NCI-H146 (cell line): ENCODE measurements around the gene HTR2A.
A peak's percentile ranks its signal among the peaks of the same experiment; 100 is the strongest.

Experiments used
- DNase-seq: peaks from one replicate; lab custom pipeline; 2025; lab: John Stamatoyannopoulos, UW

The HTR2A gene

DNA sequence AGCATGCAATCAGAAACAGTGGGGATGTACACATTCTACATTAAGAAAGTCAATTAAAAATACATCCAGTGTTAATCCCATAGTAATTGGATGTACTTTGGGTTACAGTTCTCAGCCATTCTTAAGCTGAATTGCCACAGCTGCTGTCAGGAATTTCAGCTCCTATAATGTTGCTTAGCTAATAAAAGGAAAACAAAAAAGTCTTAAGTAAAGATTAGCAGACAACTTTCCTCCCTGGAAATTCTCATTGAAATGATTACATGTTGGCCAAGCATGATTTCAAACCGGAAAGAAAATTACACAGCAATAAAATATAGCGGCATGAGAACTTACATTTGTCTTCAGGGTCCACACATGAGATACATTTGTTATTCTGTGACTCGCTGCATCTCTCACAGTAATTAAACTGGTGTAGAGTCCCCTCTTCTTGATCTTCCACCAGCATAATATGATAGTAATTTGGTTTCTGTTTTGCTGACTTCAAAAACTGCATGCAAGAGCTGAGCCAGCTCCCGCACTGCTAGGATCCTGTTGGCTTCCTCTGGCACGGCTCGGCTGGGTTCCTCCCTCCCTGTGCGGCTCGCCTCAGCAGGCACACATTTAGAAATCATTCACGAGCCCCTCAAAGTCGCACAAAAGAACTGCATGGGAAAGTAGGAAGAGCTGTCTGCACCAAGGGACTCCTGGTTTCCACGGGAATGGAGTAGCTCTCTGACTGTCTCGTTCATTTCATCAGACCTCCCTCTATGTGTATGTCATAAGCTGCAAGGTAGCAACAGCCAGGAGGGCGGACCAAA lies at the start of gene HTR2A:
Gene HTR2A (minus strand): TSS at position 713 of the 797 bp plus-strand sequence. CDS start 1,147 bp downstream, outside the sequence.
- no peak for DNase-seq

GRCh38 chr13:46936525-46936924 lies 39.7 kb upstream of the HTR2A start:
- no peak for DNase-seq

- no peak for DNase-seq
Measured at GRCh38 chr13:46934749-46935148, 37.9 kb upstream of the HTR2A start.

DNA sequence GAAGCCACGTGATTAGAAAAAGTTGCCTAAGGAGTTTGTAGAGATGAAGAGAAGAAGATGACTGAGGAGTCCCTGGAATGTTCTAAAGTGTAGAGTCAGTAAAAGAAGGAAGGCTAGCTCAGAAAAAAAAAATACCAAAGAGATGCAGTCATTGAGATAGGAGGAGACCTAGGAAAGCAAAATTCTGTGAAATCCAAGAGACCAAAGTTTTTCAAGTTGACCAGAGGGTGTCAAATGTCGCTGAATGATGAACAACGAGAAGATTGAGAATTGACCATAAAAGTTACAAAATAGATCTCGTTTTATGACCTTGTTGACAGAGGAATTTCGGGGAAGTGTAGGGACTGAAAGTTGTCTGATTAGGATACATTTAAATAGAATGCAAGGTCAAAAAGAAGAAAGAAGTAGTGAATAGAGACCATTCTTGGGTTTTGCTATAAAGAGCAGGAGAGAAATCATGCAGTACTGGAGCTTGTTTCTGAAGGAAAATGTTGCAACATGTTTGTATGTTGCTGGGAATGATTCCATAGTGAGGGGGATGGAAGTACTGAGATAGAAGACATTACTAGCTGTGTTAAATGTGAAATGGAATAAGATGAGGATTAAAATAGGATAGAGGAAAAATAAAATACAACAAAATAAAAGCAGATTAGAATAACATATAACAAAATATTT lies 30.2 kb upstream of the HTR2A start:
- DNase-seq: no peak

- DNase-seq: no peak
Measured at GRCh38 chr13:46925486-46925885, 28.6 kb upstream of the HTR2A start.

DNA sequence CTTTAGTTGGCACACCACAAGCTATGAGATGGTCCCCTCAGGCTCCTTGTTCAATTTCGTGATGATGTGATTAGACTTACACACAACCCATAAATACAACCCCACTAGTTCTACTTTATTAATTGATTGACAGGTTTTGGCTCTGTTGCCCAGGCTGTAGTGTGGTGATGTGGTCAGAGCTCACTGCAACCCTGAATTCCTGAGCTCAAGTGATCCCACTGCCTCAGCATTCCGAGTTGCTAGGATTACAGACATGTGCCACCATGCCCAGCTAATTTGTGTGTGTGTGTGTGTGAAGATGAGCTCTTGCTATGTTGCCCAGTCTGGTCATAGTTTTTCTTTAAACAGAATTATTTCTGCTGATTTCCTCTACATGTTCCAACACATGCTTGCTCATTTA lies 17.5 kb upstream of the HTR2A start:
- DNase-seq: no peak

- DNase-seq: no peak
Measured at GRCh38 chr13:46913757-46914156, 16.9 kb upstream of the HTR2A start.

DNA sequence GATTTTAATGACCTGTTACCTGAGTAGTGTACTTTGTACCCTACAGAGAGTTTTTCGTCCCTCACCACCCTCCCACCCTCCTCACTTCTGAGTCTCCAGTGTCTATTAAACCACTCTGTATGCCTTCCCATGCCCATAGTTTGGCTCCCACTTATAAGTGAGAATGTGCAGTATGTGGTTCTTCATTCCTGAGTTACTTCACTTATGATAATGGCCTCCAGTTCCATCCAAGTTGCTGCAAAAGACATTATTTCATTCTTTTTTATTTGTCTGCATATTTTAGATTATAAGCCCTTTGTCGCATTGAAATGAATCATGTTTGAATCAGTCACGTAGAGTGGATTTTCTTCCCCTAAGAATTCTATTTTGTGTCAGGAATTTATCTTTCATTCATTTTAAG lies 12.2 kb upstream of the HTR2A start:
- no peak for DNase-seq

DNA sequence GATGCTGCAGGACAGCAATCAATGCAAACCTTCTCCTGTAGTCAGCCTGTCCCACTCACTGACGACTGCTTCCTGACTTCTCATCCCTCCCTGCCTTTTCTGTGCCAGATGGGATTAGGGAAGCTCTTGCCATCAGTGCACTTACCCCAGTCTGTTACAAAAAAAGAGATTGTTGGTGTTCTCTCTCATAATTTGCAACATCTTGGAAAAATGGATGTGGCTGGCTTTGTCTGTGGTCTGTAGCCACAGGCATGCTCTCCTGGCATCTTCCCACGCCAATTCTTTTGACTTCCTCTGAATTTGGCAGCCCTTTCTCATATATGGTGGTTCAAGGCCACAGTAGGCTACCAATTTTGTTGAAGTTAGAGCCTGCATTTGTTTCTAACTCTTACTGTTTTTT lies 11.6 kb upstream of the HTR2A start:
- DNase-seq: no peak

DNA sequence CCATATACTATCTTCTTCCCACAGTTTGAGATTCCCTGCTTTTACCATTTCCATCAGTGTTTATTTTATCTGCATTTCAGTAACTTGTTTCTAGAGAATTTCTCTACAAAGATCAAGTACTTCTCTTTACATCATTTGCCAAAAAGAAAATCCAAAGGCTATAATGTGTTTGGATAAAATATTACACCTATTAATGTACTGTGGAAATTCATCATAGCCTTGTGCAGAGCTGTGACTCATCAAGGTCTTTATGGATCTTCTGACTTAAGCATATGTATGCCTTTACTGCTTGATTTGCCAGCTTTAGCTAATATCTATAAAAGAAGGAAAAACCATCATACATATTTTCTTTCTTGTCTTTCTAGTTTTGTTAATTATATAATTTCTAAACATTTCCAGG lies 9.6 kb upstream of the HTR2A start:
- DNase-seq: no peak

DNA sequence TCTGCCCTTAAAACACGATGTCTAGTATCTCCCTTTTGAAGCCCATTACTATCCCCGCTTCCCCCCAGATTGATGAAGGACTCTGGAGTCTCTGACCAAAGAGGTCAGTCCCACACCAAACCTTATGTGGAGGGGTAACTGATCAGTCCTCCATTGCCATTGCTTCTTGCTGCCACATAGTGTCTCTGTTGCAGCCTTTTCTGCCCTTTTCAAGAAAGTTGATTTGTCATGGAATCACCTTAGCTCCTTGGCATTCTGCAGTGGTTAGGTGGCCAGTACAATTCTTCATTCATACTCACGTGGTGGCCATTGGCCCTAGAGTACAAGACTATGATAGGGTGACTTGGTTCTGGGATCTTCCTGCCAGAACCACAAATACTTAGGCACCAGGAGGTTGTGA lies 8.4 kb upstream of the HTR2A start:
- DNase-seq: no peak

DNA sequence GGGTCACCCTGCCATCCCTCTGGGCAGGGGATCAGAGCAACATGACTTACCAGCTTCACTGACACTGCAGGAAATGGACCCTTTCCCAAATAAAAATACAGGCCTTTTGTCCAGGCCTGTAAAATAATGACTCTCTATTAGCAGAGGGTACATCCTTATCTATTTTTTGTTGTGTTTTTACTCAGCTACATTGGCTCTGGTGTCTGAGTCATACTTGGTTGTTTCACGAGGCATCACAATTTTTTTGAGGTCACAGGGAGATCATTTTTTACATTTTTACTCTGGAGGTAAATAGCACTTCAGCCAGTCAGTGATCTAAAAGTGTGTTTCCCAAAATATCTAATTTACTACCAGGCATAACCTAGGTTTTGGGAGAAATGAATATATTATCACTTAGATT lies 6.9 kb upstream of the HTR2A start:
- no peak for DNase-seq

GRCh38 chr13:46901721-46902120 lies 4.9 kb upstream of the HTR2A start:
- DNase-seq: no peak

- no peak for DNase-seq
Measured at GRCh38 chr13:46899801-46900200, 2.9 kb upstream of the HTR2A start.

DNA sequence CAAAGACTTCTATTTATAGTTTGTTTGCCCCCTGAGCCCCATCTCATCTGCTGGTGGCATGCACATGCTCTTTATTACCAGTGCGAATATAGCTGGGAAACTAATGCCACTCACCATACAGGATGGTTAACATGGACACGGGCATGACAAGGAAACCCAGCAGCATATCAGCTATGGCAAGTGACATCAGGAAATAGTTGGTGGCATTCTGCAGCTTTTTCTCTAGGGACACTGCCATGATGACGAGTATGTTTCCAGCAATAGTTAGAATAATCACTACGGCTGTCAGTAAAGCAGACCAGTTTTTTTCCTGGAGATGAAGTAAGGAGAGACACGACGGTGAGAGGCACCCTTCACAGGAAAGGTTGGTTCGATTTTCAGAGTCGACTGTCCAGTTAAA lies 1.5 kb downstream of the HTR2A start:
- no peak for DNase-seq

DNA sequence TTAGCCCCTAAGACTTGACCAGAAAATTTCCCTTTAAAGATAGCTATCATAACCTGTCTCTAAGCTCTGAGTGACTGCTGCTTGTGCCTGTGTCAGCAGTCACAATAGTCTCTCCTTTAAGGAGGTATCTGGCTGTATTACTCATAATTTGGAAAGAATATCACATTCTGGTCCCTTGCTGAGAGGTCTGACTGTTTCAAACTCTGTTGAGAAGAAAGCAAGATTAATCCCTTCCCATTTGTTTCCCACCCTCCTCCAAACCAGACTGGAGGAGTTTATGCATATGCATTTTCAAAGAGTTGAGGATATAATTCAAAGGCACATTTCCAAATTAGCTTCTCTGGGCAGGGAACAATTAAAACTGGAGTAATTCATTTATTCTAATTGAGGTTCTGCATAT lies 2.3 kb downstream of the HTR2A start:
- DNase-seq: no peak

- peak; percentile 24 for DNase-seq
Measured at GRCh38 chr13:46893798-46894560, 2.9 kb downstream of the HTR2A start.

- DNase-seq: no peak
Measured at GRCh38 chr13:46893221-46893740, 3.6 kb downstream of the HTR2A start.

DNA sequence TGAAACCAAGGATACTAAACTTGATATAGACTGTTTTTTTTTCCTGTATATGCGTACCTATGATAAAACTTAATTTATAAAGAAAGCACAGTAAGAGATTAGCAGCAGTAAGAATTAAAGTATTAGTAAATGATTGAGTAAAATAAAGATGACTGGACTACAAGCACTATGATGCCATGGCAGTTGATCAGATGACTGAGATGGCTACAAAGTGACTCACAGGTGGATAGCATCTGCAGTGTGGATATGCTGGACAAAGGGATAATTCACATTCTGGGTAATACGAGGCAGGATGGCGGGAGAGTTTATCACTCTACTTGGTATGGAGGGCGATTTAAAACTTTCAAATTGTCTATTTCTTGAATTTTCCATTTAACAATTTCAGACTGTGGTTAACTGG lies 11.8 kb downstream of the HTR2A start:
- no peak for DNase-seq

DNA sequence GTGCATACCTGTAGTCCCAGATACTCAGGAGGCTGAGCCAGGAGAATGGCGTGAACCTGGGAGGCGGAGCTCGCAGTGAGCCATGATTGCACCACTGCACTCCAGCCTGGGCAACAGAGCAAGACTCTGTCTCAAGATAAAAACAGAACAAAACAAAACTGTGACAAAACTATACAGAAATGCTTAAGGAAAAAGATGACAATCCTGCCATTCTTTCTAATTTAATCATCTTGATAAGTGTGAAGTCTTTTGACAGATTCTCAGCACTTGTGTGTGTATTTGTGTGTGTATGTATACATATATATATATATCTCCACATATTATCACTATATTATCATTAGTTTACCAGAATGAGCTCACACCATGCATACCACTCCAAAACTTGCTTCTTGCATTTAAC lies 12.3 kb downstream of the HTR2A start:
- DNase-seq: no peak

DNA sequence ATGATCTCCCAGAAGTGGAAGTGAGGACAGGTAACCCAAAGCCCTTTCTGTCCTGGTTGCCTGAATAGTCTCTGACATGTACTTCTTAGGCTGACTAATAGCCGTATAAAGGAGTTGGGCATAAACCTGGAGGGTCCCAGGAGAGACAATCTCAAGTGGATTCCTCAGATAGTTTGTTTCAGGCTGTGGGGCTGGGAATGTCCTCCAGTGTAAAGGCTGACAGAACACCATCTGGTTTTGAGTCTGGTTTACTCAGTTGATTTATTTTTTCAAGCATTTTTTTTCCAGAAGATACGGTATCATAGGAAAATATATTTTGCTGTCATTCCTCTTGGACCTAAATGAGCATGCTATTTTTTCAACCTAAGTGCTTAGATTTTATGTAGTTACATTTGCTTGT lies 15.2 kb downstream of the HTR2A start:
- no peak for DNase-seq

DNA sequence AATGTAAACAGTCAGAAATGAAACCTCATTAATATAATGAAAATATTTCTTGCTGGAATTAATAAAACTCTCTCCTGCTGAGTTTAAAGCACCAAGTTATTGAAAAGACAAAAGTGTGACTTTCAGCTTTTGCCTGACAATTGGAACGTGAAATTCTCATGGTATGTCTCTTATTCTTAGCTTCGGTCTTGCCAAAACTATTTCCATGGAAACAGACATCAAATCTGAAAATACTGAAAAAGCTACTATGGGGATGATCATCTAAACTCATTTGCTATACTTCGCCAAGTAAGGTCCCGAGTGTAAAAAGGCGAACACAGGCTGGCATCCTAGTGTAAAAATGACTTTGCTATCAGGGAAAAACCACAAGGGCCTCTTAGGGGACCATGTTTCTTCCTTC lies 22.8 kb downstream of the HTR2A start:
- no peak for DNase-seq

GRCh38 chr13:46871557-46871956 lies 25.3 kb downstream of the HTR2A start:
- DNase-seq: no peak
